Endothelial cell (in vitro differentiated cells): ENCODE data around the gene TAF1. TPM values are rescaled to one million over a fixed set of nuclear protein-coding genes. Genes with fewer than 3 reads are reported as not detected.

Experiments
- DNase-seq: peaks from one replicate; pipeline ENCODE4 v3.0.0; 2021; ENCODE audit warnings: low spot score
- H3K27ac Mint-ChIP-seq: one replicate; pipeline ENCODE4 v1.8.0; 2021; ENCODE audit warnings: mixed read lengths, inconsistent platforms; ENCODE audit not compliant: unreplicated experiment
- H3K27me3 Mint-ChIP-seq: one replicate; pipeline ENCODE4 v1.8.0; 2021; ENCODE audit warnings: mild to moderate bottlenecking, moderate library complexity, mixed read lengths, inconsistent platforms; ENCODE audit not compliant: unreplicated experiment
- H3K36me3 Mint-ChIP-seq: one replicate; pipeline ENCODE4 v1.8.0; 2021; ENCODE audit warnings: mild to moderate bottlenecking, low read depth, mixed read lengths, inconsistent platforms; ENCODE audit not compliant: unreplicated experiment
- H3K4me1 Mint-ChIP-seq: one replicate; pipeline ENCODE4 v1.8.0; 2021; ENCODE audit warnings: mild to moderate bottlenecking, mixed read lengths, inconsistent platforms; ENCODE audit not compliant: unreplicated experiment
- H3K4me3 Mint-ChIP-seq: one replicate; pipeline ENCODE4 v1.8.0; 2021; ENCODE audit warnings: mild to moderate bottlenecking, mixed read lengths, inconsistent platforms; ENCODE audit not compliant: unreplicated experiment
- H3K9me3 Mint-ChIP-seq: one replicate; pipeline ENCODE4 v1.8.0; 2021; ENCODE audit warnings: mixed read lengths, inconsistent platforms; ENCODE audit not compliant: unreplicated experiment
- CTCF ChIP-seq: fragments of 200-600 bp; sonication (generic); IDR thresholded peaks from one replicate; pipeline ENCODE4 v1.5.0; 2021; ENCODE audit warnings: antibody characterized with exemption; ENCODE audit not compliant: unreplicated experiment
- total RNA-seq: library from RNA; stranded (reverse); fragmentation: NEBNext Ultra II Directional; extraction: Animal tissue kit (Norgen Biotek cat#: 25700); gene quantifications from one replicate; pipeline ENCODE4 v1.2.1, GENCODE V29; 2021; ENCODE audit not compliant: unreplicated experiment

The TAF1 gene
- total RNA-seq, 1 donor from 2014 or later: 50.6 TPM

- Mint-ChIP-seq H3K27me3 (peaks cover 2% of the 10 kb centered on the region), H3K4me1 (no peaks in the 10 kb centered on the region), H3K36me3 (peaks cover 6% of the 10 kb centered on the region), H3K27ac (no peak overlapping the region), H3K9me3 (peaks cover 4% of the 10 kb centered on the region), H3K4me3 (no peak overlapping the region)
- DNase-seq: no peak
- no peak for TF ChIP-seq CTCF
Observed at GRCh38 chrX:71514367-71515037, 148.3 kb downstream of the TAF1 start.

GRCh38 chrX:71515038-71515396, 148.9 kb downstream of the TAF1 start:
- Mint-ChIP-seq H3K4me3 (no peak overlapping the region), H3K9me3 (peaks cover 4% of the 10 kb centered on the region), H3K27ac (no peak overlapping the region), H3K27me3 (peaks cover 2% of the 10 kb centered on the region), H3K4me1 (no peaks in the 10 kb centered on the region), H3K36me3 (peaks cover 6% of the 10 kb centered on the region)
- no peak for DNase-seq
- TF ChIP-seq CTCF: no peak

Other genes with a start within 250 kb of the TAF1 start
- gene MED12, start 247.8 kb upstream of the TAF1 start, total RNA-seq: 128 TPM
- gene NLGN3, start 221.5 kb upstream of the TAF1 start, total RNA-seq: 1.7 TPM
- gene GJB1, start 143.1 kb upstream of the TAF1 start, total RNA-seq: not detected
- 78.1 TPM for gene ZMYM3, start 112.2 kb upstream of the TAF1 start, total RNA-seq
- gene NONO, start 82.7 kb upstream of the TAF1 start, total RNA-seq: 549 TPM
- gene ITGB1BP2, start 64.6 kb upstream of the TAF1 start, total RNA-seq: 2.8 TPM
- gene OGT, start 166.7 kb downstream of the TAF1 start, total RNA-seq: 139 TPM
- gene GCNA, start 212.1 kb downstream of the TAF1 start, total RNA-seq: 3.0 TPM